ENCODE results near the gene FAM20A. TPM values are rescaled to one million over a fixed set of nuclear protein-coding genes. Genes with fewer than 3 reads are reported as not detected.

Gene FAM20A
- total and polyA plus RNA-seq, 5 donors, result 2.0 to 10.1 (median 3.1) TPM

DNA sequence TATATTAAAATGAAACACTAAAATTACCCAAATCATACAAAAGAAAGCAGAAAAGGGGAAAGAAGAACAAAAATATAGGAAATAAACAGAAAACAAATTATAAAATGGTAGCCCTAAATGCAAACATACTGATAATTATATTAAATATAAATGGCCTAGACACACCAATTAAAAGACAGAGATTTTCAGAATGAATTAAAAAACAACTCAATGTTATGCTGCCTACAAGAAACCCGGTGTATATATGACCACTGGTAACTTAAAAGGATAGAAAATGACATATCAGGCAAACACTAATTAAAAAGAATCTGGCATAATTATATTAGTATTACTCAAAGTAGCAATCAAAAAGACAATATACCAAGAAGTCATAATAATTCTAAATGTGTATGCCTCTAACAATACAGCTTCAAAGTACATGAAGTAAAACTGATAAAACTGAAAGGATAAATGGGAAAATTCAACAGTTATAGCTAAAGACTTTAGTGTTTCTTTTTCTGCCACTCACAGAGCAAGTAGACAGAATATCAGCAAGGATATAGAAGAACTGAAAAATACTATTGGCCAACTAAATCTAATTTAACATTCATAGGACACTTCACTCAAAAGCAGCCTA is 7.5 kb upstream of the FAM20A start:
- intact Hi-C loops (cut with DNase I), result no loop called here
- WGBS, result 97% methylated on average over 1 of the region's 1 CpG
- no peak for ATAC-seq

DNA sequence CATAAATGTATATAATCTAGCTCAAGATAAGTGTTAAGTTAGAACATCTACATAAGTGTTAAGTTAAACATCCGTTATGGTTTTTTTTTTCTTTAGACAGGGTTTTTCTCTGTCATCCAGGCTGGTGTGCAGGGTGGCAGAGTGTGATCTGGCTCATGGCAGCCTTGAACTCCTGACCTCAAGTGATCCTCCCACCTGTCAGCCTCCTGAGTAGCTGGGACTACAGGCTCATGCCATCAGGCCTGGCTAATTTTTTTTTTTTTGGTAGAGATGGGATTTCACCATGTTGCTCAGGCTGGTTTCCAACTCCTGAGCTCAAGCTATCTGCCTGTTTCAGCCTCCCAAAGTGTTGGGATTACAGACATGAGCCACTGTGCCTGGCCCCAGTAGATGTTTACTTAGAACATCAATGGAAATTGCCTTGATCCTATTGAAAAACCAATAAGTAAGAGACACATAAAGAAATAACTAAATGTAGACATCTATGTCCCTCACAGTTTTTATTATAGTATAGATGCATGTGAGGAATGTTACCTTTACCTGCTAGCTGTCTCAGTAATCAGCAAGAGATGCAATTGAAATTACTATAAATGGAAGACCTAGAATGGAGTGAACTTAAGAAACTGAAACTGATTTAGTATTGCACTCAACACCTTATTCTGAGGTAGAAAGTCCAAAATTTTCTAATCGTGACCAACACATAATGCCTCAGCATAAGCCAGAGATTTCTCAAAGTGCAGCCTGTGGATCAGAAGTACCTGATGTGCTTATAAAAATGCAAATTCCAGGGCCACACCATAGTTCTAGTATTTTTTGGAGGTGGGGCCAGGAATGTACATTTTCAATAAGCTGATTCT is 5.5 kb upstream of the FAM20A start:
- Histone ChIP-seq H3K27ac (ENCODE audit: low read length) (no peak overlapping the region), H3K4me3 (ENCODE audit: low read length) (no peak overlapping the region), H3K4me1 (ENCODE audit: control insufficient read depth, insufficient read depth, low read length) (no peaks in the 10 kb centered on the region), H3K9me3 (ENCODE audit: control insufficient read depth, low read length) (no peaks in the 10 kb centered on the region), H3K27me3 (ENCODE audit: control insufficient read depth, insufficient read depth) (no peaks in the 10 kb centered on the region)
- no peak for DNase-seq
- 88% methylated on average over 2 of the region's 2 CpGs for WGBS
- intact Hi-C loops (cut with DNase I), result no loop called here
- ATAC-seq, result no peak

More for the DNA sequence above, 7.5 kb upstream of the FAM20A start:
- Histone ChIP-seq H3K4me1 (ENCODE audit: control insufficient read depth, insufficient read depth, low read length) (no peaks in the 10 kb centered on the region), H3K27me3 (ENCODE audit: control insufficient read depth, insufficient read depth) (no peaks in the 10 kb centered on the region), H3K27ac (ENCODE audit: low read length) (no peak overlapping the region), H3K4me3 (ENCODE audit: low read length) (no peak overlapping the region), H3K9me3 (ENCODE audit: control insufficient read depth, low read length) (no peaks in the 10 kb centered on the region)
- DNase-seq, result no peak

DNA sequence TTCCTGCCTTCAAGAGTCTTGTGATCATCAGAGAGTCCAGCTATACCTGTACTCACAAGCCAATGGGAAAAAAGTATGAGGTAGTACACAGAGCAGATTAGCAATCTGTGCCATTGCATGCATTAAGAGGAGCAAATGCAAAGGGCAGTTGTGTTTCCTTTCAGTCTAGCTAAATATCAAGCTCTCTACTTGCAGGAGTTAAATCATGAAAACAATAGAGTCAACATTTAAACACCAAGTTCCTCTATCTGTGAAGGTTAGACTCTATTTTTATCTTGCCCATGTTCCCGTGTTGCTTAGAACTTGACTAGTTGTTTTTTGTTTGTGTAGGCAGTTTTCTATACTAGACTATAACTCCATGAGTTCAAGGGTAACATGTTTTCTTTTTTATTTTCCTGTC is 4.7 kb upstream of the FAM20A start:
- ATAC-seq, result no peak
- H3K27ac ChIP-seq (ENCODE audit: low read length), result no peak overlapping the region
- H3K9me3 ChIP-seq (ENCODE audit: control insufficient read depth, low read length), result no peaks in the 10 kb centered on the region
- no peak for DNase-seq
- 21% methylated on average over 1 of the region's 1 CpG for WGBS
- no peaks in the 10 kb centered on the region for H3K27me3 ChIP-seq (ENCODE audit: control insufficient read depth, insufficient read depth)
- intact Hi-C loops (cut with DNase I), result no loop called here
- H3K4me1 ChIP-seq (ENCODE audit: control insufficient read depth, insufficient read depth, low read length), result no peaks in the 10 kb centered on the region
- no peak overlapping the region for H3K4me3 ChIP-seq (ENCODE audit: low read length)

DNA sequence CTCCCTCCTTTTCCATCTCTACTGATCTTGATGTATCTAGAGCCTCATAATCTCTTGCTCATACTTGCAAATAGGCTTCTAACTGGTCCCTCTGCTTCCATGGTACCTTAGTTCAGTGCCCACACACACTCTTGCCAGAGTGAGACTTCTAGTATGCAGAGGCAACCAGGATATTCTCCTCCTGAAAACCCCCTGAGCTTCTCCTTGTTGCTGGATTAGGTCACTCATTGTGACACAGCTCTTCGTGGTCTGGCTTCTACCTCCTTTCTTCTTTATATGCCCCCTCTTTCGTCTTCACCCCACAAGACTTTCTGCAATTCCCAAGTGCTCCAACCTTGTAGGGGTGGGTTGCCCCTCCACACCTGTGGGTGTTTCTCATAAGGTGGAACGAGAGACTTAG is 2.5 kb upstream of the FAM20A start:
- H3K27ac ChIP-seq (ENCODE audit: low read length), result peak overlapping the region; percentile 25
- no peaks in the 10 kb centered on the region for H3K4me1 ChIP-seq (ENCODE audit: control insufficient read depth, insufficient read depth, low read length)
- 87% methylated on average over 3 of the region's 3 CpGs for WGBS
- H3K4me3 ChIP-seq (ENCODE audit: low read length), result no peak overlapping the region
- DNase-seq (no peak), ATAC-seq (no peak)
- no peaks in the 10 kb centered on the region for H3K27me3 ChIP-seq (ENCODE audit: control insufficient read depth, insufficient read depth)
- intact Hi-C loops (cut with DNase I), result no loop called here
- H3K9me3 ChIP-seq (ENCODE audit: control insufficient read depth, low read length), result no peaks in the 10 kb centered on the region

DNA sequence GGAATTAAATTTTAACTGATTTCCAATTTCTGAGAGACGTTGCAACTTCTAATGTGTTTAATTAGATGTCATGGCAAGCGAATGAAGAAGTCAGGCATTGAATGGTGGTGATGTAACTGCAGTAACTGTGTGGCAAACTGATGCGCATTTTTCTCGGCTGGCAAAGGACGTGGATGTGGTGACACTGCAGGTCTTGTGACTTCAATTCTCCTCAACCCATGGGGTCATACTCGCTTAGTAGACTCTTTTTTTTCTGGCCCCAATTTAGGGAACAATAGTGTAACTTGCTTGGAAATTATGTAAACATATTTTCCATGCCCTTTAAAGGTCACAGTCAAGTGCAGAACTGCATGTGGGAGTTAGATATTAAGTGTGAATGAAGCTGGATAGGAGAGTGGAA is 1.9 kb upstream of the FAM20A start:
- no peak overlapping the region for H3K27ac ChIP-seq (ENCODE audit: low read length)
- no peaks in the 10 kb centered on the region for H3K4me1 ChIP-seq (ENCODE audit: control insufficient read depth, insufficient read depth, low read length)
- ATAC-seq (peak in 1 of 2 donors; percentile 5), DNase-seq (peak in 2 of 3 donors; percentile 62 to 64)
- 65% methylated on average over 6 of the region's 6 CpGs for WGBS
- H3K9me3 ChIP-seq (ENCODE audit: control insufficient read depth, low read length), result no peaks in the 10 kb centered on the region
- intact Hi-C loops (cut with DNase I), result no loop called here
- no peaks in the 10 kb centered on the region for H3K27me3 ChIP-seq (ENCODE audit: control insufficient read depth, insufficient read depth)
- no peak overlapping the region for H3K4me3 ChIP-seq (ENCODE audit: low read length)

DNA sequence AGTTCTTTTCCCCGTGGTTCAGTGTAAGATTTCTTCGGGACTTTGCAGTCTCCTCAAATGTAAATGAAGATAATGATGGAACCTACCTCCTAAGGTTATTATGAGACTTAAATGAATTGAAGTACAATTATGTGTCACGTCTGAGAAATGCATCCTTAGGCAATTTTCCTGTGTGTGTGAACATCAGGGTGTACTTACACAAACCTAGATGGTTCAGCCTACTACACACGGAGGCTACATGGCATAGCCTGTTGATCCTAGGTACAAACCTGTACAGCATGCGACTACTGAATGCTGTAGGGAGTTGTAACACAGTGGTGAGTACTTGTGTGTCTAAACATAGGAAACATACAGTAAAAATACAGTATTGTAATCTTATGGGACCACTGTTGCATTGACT is 1.1 kb upstream of the FAM20A start:
- 66% methylated on average over 5 of the region's 5 CpGs for WGBS
- no peak for ATAC-seq
- H3K4me1 ChIP-seq (ENCODE audit: control insufficient read depth, insufficient read depth, low read length), result no peaks in the 10 kb centered on the region

DNA sequence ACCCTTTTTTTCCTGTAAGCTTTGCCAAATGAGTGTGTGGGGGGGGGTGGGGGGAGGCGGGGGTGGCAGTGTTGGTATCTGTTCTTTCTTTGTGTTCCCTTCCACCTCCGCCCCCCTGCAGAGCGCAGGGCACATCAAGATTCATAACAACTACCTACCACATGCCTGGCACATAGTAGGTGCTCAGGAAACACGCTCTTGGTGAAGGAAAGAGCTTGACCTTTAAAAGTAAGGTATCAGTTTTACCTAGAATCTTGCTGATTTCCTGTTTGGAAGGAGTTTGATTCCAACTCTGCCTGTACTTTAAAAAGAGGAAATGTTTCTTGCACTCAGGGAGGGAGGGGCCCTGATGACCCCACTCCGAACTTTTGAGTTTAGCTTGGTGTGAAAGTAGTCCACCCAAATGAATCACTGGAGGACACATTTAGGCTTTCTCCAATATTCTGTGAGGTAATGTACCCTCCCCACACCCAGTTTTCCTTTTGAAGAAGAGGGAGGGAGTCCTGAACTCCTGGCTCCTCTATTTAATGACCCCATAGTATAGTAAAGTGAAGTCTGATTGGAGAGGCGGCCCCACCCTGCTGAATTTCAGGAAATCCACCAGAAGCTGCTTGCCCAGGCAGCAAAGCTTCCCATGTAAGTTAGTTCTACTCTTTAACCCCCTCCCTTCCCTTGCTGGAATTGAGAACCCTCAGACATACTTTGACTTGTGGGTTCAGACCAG is 560 bp upstream of the FAM20A start:
- DNase-seq (peak; percentile 49 to 61 (median 60)), ATAC-seq (peak; percentile 56 to 86)
- Histone ChIP-seq H3K27ac (ENCODE audit: low read length) (no peak overlapping the region), H3K4me3 (ENCODE audit: low read length) (peak overlapping the region; percentile 82), H3K9me3 (ENCODE audit: control insufficient read depth, low read length) (no peaks in the 10 kb centered on the region), H3K27me3 (ENCODE audit: control insufficient read depth, insufficient read depth) (no peaks in the 10 kb centered on the region), H3K4me1 (ENCODE audit: control insufficient read depth, insufficient read depth, low read length) (no peaks in the 10 kb centered on the region)
- 48% methylated on average over 6 of the region's 6 CpGs for WGBS
- intact Hi-C loops (cut with DNase I), result no loop called here

More for the DNA sequence above, 1.1 kb upstream of the FAM20A start:
- Histone ChIP-seq H3K4me3 (ENCODE audit: low read length) (no peak overlapping the region), H3K27me3 (ENCODE audit: control insufficient read depth, insufficient read depth) (no peaks in the 10 kb centered on the region), H3K9me3 (ENCODE audit: control insufficient read depth, low read length) (no peaks in the 10 kb centered on the region), H3K27ac (ENCODE audit: low read length) (no peak overlapping the region)
- DNase-seq, result no peak
- intact Hi-C loops (cut with DNase I), result no loop called here

DNA sequence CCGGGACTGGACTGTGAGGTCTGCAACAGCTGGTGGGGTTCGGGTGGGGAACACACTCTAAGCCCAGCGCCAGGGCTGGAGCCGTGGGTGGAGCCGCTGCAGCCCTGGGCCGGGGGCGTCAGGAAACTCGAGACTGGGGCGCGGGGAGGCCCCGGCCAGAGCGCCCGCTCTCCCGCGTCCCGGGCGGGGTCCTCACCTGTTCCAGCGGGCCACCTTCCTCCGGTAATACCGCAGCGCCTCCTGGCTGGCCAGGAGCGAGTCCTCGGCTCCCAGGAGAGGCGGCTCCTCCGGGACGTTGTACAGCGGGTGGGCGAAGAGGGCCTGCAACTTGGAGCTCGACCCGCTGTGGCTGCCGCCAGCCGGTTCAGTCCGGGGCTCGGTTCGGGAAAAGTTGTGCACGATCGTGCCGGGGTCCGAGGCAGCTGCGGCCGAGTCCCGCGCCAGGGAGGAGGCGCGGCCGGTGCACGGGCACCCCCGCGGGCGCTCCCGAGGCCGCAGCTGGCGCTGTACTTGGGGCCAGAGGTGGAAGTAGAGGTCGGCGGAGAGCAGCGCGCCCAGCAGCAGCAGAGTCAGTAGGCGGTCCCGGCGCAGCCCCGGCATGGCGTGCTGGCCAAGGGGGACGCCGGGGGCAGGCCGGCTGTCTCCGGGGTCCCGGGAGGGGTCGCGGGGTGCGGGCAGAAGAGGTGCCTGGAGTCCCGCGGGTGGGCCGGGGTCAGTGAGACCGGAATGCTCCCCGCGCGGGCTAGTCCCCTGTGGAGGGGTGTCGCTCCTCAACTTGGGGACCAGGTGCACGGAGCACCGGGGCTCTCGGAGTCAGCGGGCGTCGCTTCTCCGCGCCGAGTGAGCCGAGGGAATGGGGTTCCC is 868 bp downstream of the FAM20A start:
- H3K4me1 ChIP-seq (ENCODE audit: control insufficient read depth, insufficient read depth, low read length), result no peaks in the 10 kb centered on the region

DNA sequence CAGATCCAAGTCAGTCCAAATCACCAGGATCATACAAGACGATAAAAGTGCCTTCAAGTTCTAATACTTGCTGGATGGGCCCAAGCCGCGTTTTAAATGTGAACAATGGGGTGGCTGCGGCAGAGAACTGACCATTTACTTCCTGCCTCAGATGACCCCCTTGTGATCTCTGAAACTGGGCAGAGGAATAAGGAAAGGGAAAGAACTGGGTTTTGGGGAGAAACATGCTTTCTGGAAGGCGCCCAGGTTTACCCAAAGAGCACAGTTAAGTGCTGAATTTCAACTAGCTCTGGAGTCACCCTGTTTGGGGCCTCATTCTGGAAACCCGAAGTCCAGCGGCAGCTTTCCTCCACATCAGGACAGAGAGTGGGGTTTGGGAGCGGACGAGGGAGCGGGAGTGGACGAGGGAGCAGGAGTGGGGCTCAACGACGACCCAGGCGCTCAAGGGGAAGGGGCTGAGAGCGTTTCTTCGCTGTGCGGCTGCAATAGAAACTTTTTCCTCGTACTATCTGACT is 1.6 kb downstream of the FAM20A start:
- intact Hi-C loops (cut with DNase I), result no loop called here
- 44% methylated on average over 18 of the region's 18 CpGs for WGBS
- Histone ChIP-seq H3K27me3 (ENCODE audit: control insufficient read depth, insufficient read depth) (no peaks in the 10 kb centered on the region), H3K9me3 (ENCODE audit: control insufficient read depth, low read length) (no peaks in the 10 kb centered on the region), H3K4me3 (ENCODE audit: low read length) (peak overlapping the region; percentile 82), H3K4me1 (ENCODE audit: control insufficient read depth, insufficient read depth, low read length) (no peaks in the 10 kb centered on the region), H3K27ac (ENCODE audit: low read length) (peak overlapping the region; percentile 25)
- ATAC-seq (no peak), DNase-seq (peak in 2 of 3 donors; percentile 32 to 55)

More for the DNA sequence above, 868 bp downstream of the FAM20A start:
- peak; percentile 58 to 68 for ATAC-seq
- WGBS, result 1% methylated on average over 88 of the region's 88 CpGs
- no peaks in the 10 kb centered on the region for H3K9me3 ChIP-seq (ENCODE audit: control insufficient read depth, low read length)
- peak overlapping the region; percentile 25 for H3K27ac ChIP-seq (ENCODE audit: low read length)
- peak; percentile 50 to 83 (median 79) for DNase-seq
- no peaks in the 10 kb centered on the region for H3K27me3 ChIP-seq (ENCODE audit: control insufficient read depth, insufficient read depth)
- intact Hi-C loops (cut with DNase I), result no loop called here
- H3K4me3 ChIP-seq (ENCODE audit: low read length), result peak overlapping the region; percentile 82

DNA sequence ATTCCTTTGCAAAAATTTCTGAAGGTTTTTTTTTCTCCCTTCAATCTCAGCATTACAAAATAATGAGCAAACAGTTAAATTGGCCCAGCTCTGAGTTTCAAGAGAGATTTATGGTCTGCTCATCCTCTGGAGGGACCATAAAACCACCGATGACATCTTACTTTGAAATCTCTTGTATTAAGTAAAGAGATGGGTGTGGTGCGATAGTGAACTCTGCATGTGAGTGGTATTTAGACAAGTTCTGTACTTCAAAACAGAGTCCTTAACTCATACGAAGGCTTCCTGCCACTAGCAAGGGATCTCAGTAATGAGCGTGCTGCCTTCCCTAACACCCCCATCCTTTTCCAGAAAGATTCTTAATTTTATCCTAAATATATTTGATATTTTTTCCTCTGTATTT is 2.1 kb downstream of the FAM20A start:
- no peaks in the 10 kb centered on the region for H3K27me3 ChIP-seq (ENCODE audit: control insufficient read depth, insufficient read depth)
- DNase-seq (no peak), ATAC-seq (no peak)
- no peak overlapping the region for H3K27ac ChIP-seq (ENCODE audit: low read length)
- H3K9me3 ChIP-seq (ENCODE audit: control insufficient read depth, low read length), result no peaks in the 10 kb centered on the region
- peak overlapping the region; percentile 82 for H3K4me3 ChIP-seq (ENCODE audit: low read length)
- no peaks in the 10 kb centered on the region for H3K4me1 ChIP-seq (ENCODE audit: control insufficient read depth, insufficient read depth, low read length)
- intact Hi-C loops (cut with DNase I), result no loop called here
- WGBS, result 71% methylated on average over 4 of the region's 4 CpGs
